DMS79 treated with DMSO at 0.1 percent for 48 hours (cell line): ENCODE results near the gene PEAK3.
"Not testable (repeated sequence)": the region's sequence is repeated elsewhere in the genome, so short reads cannot be mapped to it uniquely, and the experiment has no call there.

Experiments used
- DNase-seq: peaks from one replicate; lab custom pipeline; 2025; lab: John Stamatoyannopoulos, UW

Gene PEAK3

GRCh38 chr19:2288818-2289713 lies 7.1 kb upstream of the PEAK3 start:
- DNase-seq: no peak

GRCh38 chr19:2288338-2288817 lies 6.4 kb upstream of the PEAK3 start:
- no peak for DNase-seq

GRCh38 chr19:2287585-2288337 lies 5.8 kb upstream of the PEAK3 start:
- no peak for DNase-seq

- DNase-seq: no peak
Measured at GRCh38 chr19:2286402-2287140, 4.6 kb upstream of the PEAK3 start.

- DNase-seq: no peak
Measured at GRCh38 chr19:2283835-2284507, 2.0 kb upstream of the PEAK3 start.

GRCh38 chr19:2282862-2283237 lies 875 bp upstream of the PEAK3 start:
- DNase-seq: no peak

GRCh38 chr19:2281265-2282061 lies 512 bp downstream of the PEAK3 start:
- not testable (repeated sequence) for DNase-seq

- no peak for DNase-seq
Measured at GRCh38 chr19:2280633-2281264, 1.2 kb downstream of the PEAK3 start.

GRCh38 chr19:2278459-2279158 lies 3.4 kb downstream of the PEAK3 start:
- no peak for DNase-seq

GRCh38 chr19:2277138-2277537 lies 4.8 kb downstream of the PEAK3 start:
- DNase-seq: no peak

- DNase-seq: no peak
Measured at GRCh38 chr19:2276429-2276986, 5.5 kb downstream of the PEAK3 start.

GRCh38 chr19:2275588-2276428 lies 6.2 kb downstream of the PEAK3 start:
- no peak for DNase-seq

GRCh38 chr19:2274931-2275535 lies 6.9 kb downstream of the PEAK3 start:
- peak; percentile 17 for DNase-seq

GRCh38 chr19:2274185-2274711 lies 7.7 kb downstream of the PEAK3 start:
- no peak for DNase-seq

GRCh38 chr19:2273356-2274184 lies 8.4 kb downstream of the PEAK3 start:
- DNase-seq: no peak

GRCh38 chr19:2271234-2272103 lies 10.5 kb downstream of the PEAK3 start:
- DNase-seq: peak; percentile 23
